ENCODE results near the gene SPATS2L.

Gene SPATS2L

GRCh38 chr2:200347301-200347700 is 40.8 kb downstream of the SPATS2L start:
- no peaks in the 10 kb centered on the region for H3K9me3 ChIP-seq (ENCODE audit: control insufficient read depth in 2 of 2, low read length in 2 of 2)
- no peak overlapping the region for H3K4me3 ChIP-seq (ENCODE audit: low read length in 2 of 2)
- no peak overlapping the region for H3K27ac ChIP-seq (ENCODE audit: low read depth in 2 of 2, low read length in 2 of 2)
- H3K4me1 ChIP-seq (ENCODE audit: control insufficient read depth in 2 of 2, insufficient read depth in 2 of 2, low read length in 2 of 2): peaks cover 0 to 8% of the 10 kb centered on the region in 2 donors
- H3K36me3 ChIP-seq (ENCODE audit: control insufficient read depth in 2 of 2, insufficient read depth in 2 of 2, low read length in 2 of 2): no peaks in the 10 kb centered on the region
- no peaks in the 10 kb centered on the region for H3K27me3 ChIP-seq (ENCODE audit: control insufficient read depth in 2 of 2, insufficient read depth in 2 of 2, low read length in 2 of 2)
- no peak overlapping the region for H3K9ac ChIP-seq (ENCODE audit: low read depth in 1 of 2, low read length in 2 of 2)

GRCh38 chr2:200348897-200349563 is 42.5 kb downstream of the SPATS2L start:
- Histone ChIP-seq H3K9me3 (ENCODE audit: control insufficient read depth in 2 of 2, low read length in 2 of 2) (no peaks in the 10 kb centered on the region), H3K4me1 (ENCODE audit: control insufficient read depth in 2 of 2, insufficient read depth in 2 of 2, low read length in 2 of 2) (peaks cover 0 to 8% of the 10 kb centered on the region in 2 donors), H3K27ac (ENCODE audit: low read depth in 2 of 2, low read length in 2 of 2) (no peak overlapping the region), H3K9ac (ENCODE audit: low read depth in 1 of 2, low read length in 2 of 2) (no peak overlapping the region), H3K4me3 (ENCODE audit: low read length in 2 of 2) (no peak overlapping the region), H3K27me3 (ENCODE audit: control insufficient read depth in 2 of 2, insufficient read depth in 2 of 2, low read length in 2 of 2) (no peaks in the 10 kb centered on the region), H3K36me3 (ENCODE audit: control insufficient read depth in 2 of 2, insufficient read depth in 2 of 2, low read length in 2 of 2) (no peaks in the 10 kb centered on the region)

GRCh38 chr2:200349868-200350267 is 43.4 kb downstream of the SPATS2L start:
- Histone ChIP-seq H3K27ac (ENCODE audit: low read depth in 2 of 2, low read length in 2 of 2) (no peak overlapping the region), H3K36me3 (ENCODE audit: control insufficient read depth in 2 of 2, insufficient read depth in 2 of 2, low read length in 2 of 2) (no peaks in the 10 kb centered on the region), H3K9ac (ENCODE audit: low read depth in 1 of 2, low read length in 2 of 2) (no peak overlapping the region), H3K27me3 (ENCODE audit: control insufficient read depth in 2 of 2, insufficient read depth in 2 of 2, low read length in 2 of 2) (no peaks in the 10 kb centered on the region), H3K9me3 (ENCODE audit: control insufficient read depth in 2 of 2, low read length in 2 of 2) (no peaks in the 10 kb centered on the region), H3K4me1 (ENCODE audit: control insufficient read depth in 2 of 2, insufficient read depth in 2 of 2, low read length in 2 of 2) (peaks cover 0 to 8% of the 10 kb centered on the region in 2 donors), H3K4me3 (ENCODE audit: low read length in 2 of 2) (no peak overlapping the region)

- peaks cover 0 to 7% of the 10 kb centered on the region in 2 donors for H3K4me1 ChIP-seq (ENCODE audit: control insufficient read depth in 2 of 2, insufficient read depth in 2 of 2, low read length in 2 of 2)
- no peaks in the 10 kb centered on the region for H3K36me3 ChIP-seq (ENCODE audit: control insufficient read depth in 2 of 2, insufficient read depth in 2 of 2, low read length in 2 of 2)
- H3K4me3 ChIP-seq (ENCODE audit: low read length in 2 of 2): no peak overlapping the region
- H3K27ac ChIP-seq (ENCODE audit: low read depth in 2 of 2, low read length in 2 of 2): no peak overlapping the region
- no peak overlapping the region for H3K9ac ChIP-seq (ENCODE audit: low read depth in 1 of 2, low read length in 2 of 2)
- H3K9me3 ChIP-seq (ENCODE audit: control insufficient read depth in 2 of 2, low read length in 2 of 2): no peaks in the 10 kb centered on the region
- no peaks in the 10 kb centered on the region for H3K27me3 ChIP-seq (ENCODE audit: control insufficient read depth in 2 of 2, insufficient read depth in 2 of 2, low read length in 2 of 2)
These were observed 44.4 kb downstream of the SPATS2L start for GRCh38 chr2:200350850-200351285.

GRCh38 chr2:200351815-200352214 is 45.3 kb downstream of the SPATS2L start:
- no peak overlapping the region for H3K4me3 ChIP-seq (ENCODE audit: low read length in 2 of 2)
- H3K9me3 ChIP-seq (ENCODE audit: control insufficient read depth in 2 of 2, low read length in 2 of 2): no peaks in the 10 kb centered on the region
- H3K36me3 ChIP-seq (ENCODE audit: control insufficient read depth in 2 of 2, insufficient read depth in 2 of 2, low read length in 2 of 2): no peaks in the 10 kb centered on the region
- H3K4me1 ChIP-seq (ENCODE audit: control insufficient read depth in 2 of 2, insufficient read depth in 2 of 2, low read length in 2 of 2): peaks cover 0 to 4% of the 10 kb centered on the region in 2 donors
- H3K27ac ChIP-seq (ENCODE audit: low read depth in 2 of 2, low read length in 2 of 2): no peak overlapping the region
- H3K9ac ChIP-seq (ENCODE audit: low read depth in 1 of 2, low read length in 2 of 2): no peak overlapping the region
- H3K27me3 ChIP-seq (ENCODE audit: control insufficient read depth in 2 of 2, insufficient read depth in 2 of 2, low read length in 2 of 2): no peaks in the 10 kb centered on the region

- Histone ChIP-seq H3K4me1 (ENCODE audit: control insufficient read depth in 2 of 2, insufficient read depth in 2 of 2, low read length in 2 of 2) (peaks cover 0 to 4% of the 10 kb centered on the region in 2 donors), H3K27me3 (ENCODE audit: control insufficient read depth in 2 of 2, insufficient read depth in 2 of 2, low read length in 2 of 2) (no peaks in the 10 kb centered on the region), H3K27ac (ENCODE audit: low read depth in 2 of 2, low read length in 2 of 2) (peak overlapping the region in 1 of 2 donors; percentile 7), H3K9ac (ENCODE audit: low read depth in 1 of 2, low read length in 2 of 2) (no peak overlapping the region), H3K36me3 (ENCODE audit: control insufficient read depth in 2 of 2, insufficient read depth in 2 of 2, low read length in 2 of 2) (no peaks in the 10 kb centered on the region), H3K4me3 (ENCODE audit: low read length in 2 of 2) (no peak overlapping the region), H3K9me3 (ENCODE audit: control insufficient read depth in 2 of 2, low read length in 2 of 2) (no peaks in the 10 kb centered on the region)
These were observed 46.1 kb downstream of the SPATS2L start for GRCh38 chr2:200352636-200353035.

GRCh38 chr2:200353120-200353519 is 46.6 kb downstream of the SPATS2L start:
- Histone ChIP-seq H3K4me1 (ENCODE audit: control insufficient read depth in 2 of 2, insufficient read depth in 2 of 2, low read length in 2 of 2) (peaks cover 0 to 4% of the 10 kb centered on the region in 2 donors), H3K27me3 (ENCODE audit: control insufficient read depth in 2 of 2, insufficient read depth in 2 of 2, low read length in 2 of 2) (no peaks in the 10 kb centered on the region), H3K9me3 (ENCODE audit: control insufficient read depth in 2 of 2, low read length in 2 of 2) (no peaks in the 10 kb centered on the region), H3K27ac (ENCODE audit: low read depth in 2 of 2, low read length in 2 of 2) (no peak overlapping the region), H3K4me3 (ENCODE audit: low read length in 2 of 2) (no peak overlapping the region), H3K36me3 (ENCODE audit: control insufficient read depth in 2 of 2, insufficient read depth in 2 of 2, low read length in 2 of 2) (no peaks in the 10 kb centered on the region), H3K9ac (ENCODE audit: low read depth in 1 of 2, low read length in 2 of 2) (no peak overlapping the region)

- Histone ChIP-seq H3K4me1 (ENCODE audit: control insufficient read depth in 2 of 2, insufficient read depth in 2 of 2, low read length in 2 of 2) (peaks cover 0 to 4% of the 10 kb centered on the region in 2 donors), H3K9me3 (ENCODE audit: control insufficient read depth in 2 of 2, low read length in 2 of 2) (no peaks in the 10 kb centered on the region), H3K9ac (ENCODE audit: low read depth in 1 of 2, low read length in 2 of 2) (no peak overlapping the region), H3K4me3 (ENCODE audit: low read length in 2 of 2) (no peak overlapping the region), H3K27me3 (ENCODE audit: control insufficient read depth in 2 of 2, insufficient read depth in 2 of 2, low read length in 2 of 2) (no peaks in the 10 kb centered on the region), H3K27ac (ENCODE audit: low read depth in 2 of 2, low read length in 2 of 2) (no peak overlapping the region), H3K36me3 (ENCODE audit: control insufficient read depth in 2 of 2, insufficient read depth in 2 of 2, low read length in 2 of 2) (no peaks in the 10 kb centered on the region)
These were observed 47.4 kb downstream of the SPATS2L start for GRCh38 chr2:200353874-200354273.

GRCh38 chr2:200354833-200355751 is 48.6 kb downstream of the SPATS2L start:
- no peak overlapping the region for H3K27ac ChIP-seq (ENCODE audit: low read depth in 2 of 2, low read length in 2 of 2)
- no peaks in the 10 kb centered on the region for H3K36me3 ChIP-seq (ENCODE audit: control insufficient read depth in 2 of 2, insufficient read depth in 2 of 2, low read length in 2 of 2)
- no peak overlapping the region for H3K4me3 ChIP-seq (ENCODE audit: low read length in 2 of 2)
- H3K4me1 ChIP-seq (ENCODE audit: control insufficient read depth in 2 of 2, insufficient read depth in 2 of 2, low read length in 2 of 2): peaks cover 0 to 4% of the 10 kb centered on the region in 2 donors
- H3K9me3 ChIP-seq (ENCODE audit: control insufficient read depth in 2 of 2, low read length in 2 of 2): no peaks in the 10 kb centered on the region
- H3K27me3 ChIP-seq (ENCODE audit: control insufficient read depth in 2 of 2, insufficient read depth in 2 of 2, low read length in 2 of 2): no peaks in the 10 kb centered on the region
- no peak overlapping the region for H3K9ac ChIP-seq (ENCODE audit: low read depth in 1 of 2, low read length in 2 of 2)

- Histone ChIP-seq H3K4me3 (ENCODE audit: low read length in 2 of 2) (no peak overlapping the region), H3K9me3 (ENCODE audit: control insufficient read depth in 2 of 2, low read length in 2 of 2) (no peaks in the 10 kb centered on the region), H3K27ac (ENCODE audit: low read depth in 2 of 2, low read length in 2 of 2) (no peak overlapping the region), H3K9ac (ENCODE audit: low read depth in 1 of 2, low read length in 2 of 2) (no peak overlapping the region), H3K4me1 (ENCODE audit: control insufficient read depth in 2 of 2, insufficient read depth in 2 of 2, low read length in 2 of 2) (peaks cover 0 to 4% of the 10 kb centered on the region in 2 donors), H3K27me3 (ENCODE audit: control insufficient read depth in 2 of 2, insufficient read depth in 2 of 2, low read length in 2 of 2) (no peaks in the 10 kb centered on the region), H3K36me3 (ENCODE audit: control insufficient read depth in 2 of 2, insufficient read depth in 2 of 2, low read length in 2 of 2) (no peaks in the 10 kb centered on the region)
These were observed 49.8 kb downstream of the SPATS2L start for GRCh38 chr2:200356321-200356720.
